Testis (tissue), 3 donors: ENCODE data around the gene EHMT1. TPM values are rescaled to one million over a fixed set of nuclear protein-coding genes. Genes with fewer than 3 reads are reported as not detected.

Experiments used
- DNase-seq: peaks from one replicate; pipeline ENCODE4 v3.0.0-alpha.2; 2019
- H3K27ac ChIP-seq, 2 donors: fragments of 200-600 bp; sonication (generic); one replicate each; pipeline ENCODE4 v1.5.1; 2019
- H3K27me3 ChIP-seq: fragments of 200-600 bp; sonication (generic); one replicate; pipeline ENCODE4 v1.5.1; 2019
- H3K36me3 ChIP-seq: fragments of 200-600 bp; sonication (generic); one replicate; pipeline ENCODE4 v1.5.1; 2017; ENCODE audit warnings: low read depth; ENCODE audit errors: missing control alignments
- H3K4me1 ChIP-seq: fragments of 200-600 bp; sonication (generic); one replicate; pipeline ENCODE4 v1.5.1; 2019
- H3K4me3 ChIP-seq, 2 donors: fragments of 200-600 bp; sonication (generic); one replicate each; pipeline ENCODE4 v1.5.1; 2017 to 2019
- H3K9me3 ChIP-seq: fragments of 200-600 bp; sonication (generic); one replicate; pipeline ENCODE4 v1.5.1; 2017
- CTCF ChIP-seq, 3 experiments: fragments of 450-650 bp in 2 of 3; fragments of 200-600 bp in 1 of 3; sonication (generic) in 1 of 3; IDR thresholded peaks; one replicate each; pipeline ENCODE4 v1.5.1; 2016 to 2019; ENCODE audit warnings: antibody characterized with exemption in 3 of 3, mild to moderate bottlenecking in 2 of 3, moderate library complexity in 1 of 3
- POLR2A ChIP-seq: fragments of 450-650 bp; IDR thresholded peaks from one replicate; pipeline ENCODE4 v1.6.1; 2017; ENCODE audit warnings: antibody characterized with exemption, mild to moderate bottlenecking, moderate library complexity
- WGBS, 2 donors: methylation state at CpG; one replicate each; pipeline ENCODE4 v1.1.5; 2018; 5-methylcytosine and 5-hydroxymethylcytosine counted together
- intact Hi-C: fragments of 100-400 bp; cut with DNase I; formaldehyde crosslinking; loops from one replicate; pipeline ENCODE4 v1.15.1; 2023; ENCODE audit warnings: low total_unique reads
- polyA plus RNA-seq: library from polyadenylated mRNA; stranded (reverse); fragments of 350-450 nt; fragmentation: Illumina TruSeq; extraction: RNeasy Lipid Tissue Mini Kit (QIAGEN cat#74804); gene quantifications from one replicate; pipeline ENCODE4 v1.2.3, GENCODE V29; 2014; ENCODE audit warnings: low read depth, low replicate concordance; ENCODE audit not compliant: insufficient read depth
- total RNA-seq, 2 donors: library from RNA; depleted of rRNA; stranded (reverse); fragments of >200 nt; gene quantifications; one replicate each; pipeline ENCODE4 v1.2.3, GENCODE V29; 2016

EHMT1 gene
- total and polyA plus RNA-seq, 3 donors from 2014 or later: 116 to 207 (median 193) TPM

DNA sequence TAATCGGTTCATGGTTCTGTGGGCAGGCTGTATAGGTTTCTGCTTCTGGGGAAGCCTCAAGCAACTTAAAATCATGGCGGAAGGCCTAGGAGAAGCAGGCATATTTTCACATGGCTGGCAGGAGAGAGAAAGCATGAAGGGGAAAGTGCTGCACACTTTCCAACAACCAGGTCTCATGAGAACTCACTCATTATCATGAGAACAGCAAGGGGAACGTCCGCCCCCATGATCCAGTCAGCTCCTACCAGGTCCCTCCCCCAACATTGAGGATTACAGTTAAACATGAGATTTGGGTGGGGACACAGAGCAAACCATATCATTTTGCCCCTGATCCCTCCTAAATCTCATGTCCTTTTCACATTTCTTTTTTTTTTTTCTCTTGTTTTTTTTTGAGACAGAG, 82.1 kb downstream of the EHMT1 start:
- Histone ChIP-seq H3K4me3 (no peak overlapping the region), H3K27me3 (no peaks in the 10 kb centered on the region), H3K36me3 (no peaks in the 10 kb centered on the region), H3K4me1 (peaks cover 47% of the 10 kb centered on the region), H3K9me3 (no peaks in the 10 kb centered on the region), H3K27ac (no peak overlapping the region)
- no peak for TF ChIP-seq CTCF (IDR thresholded peaks at IDR 0.05)
- no peak for TF ChIP-seq POLR2A
- 81 to 90% methylated on average over 4 of the region's 4 CpGs for WGBS, 2 donors
- intact Hi-C loops: no loop called here
- DNase-seq: no peak

GRCh38 chr9:137702615-137703379, 84.0 kb downstream of the EHMT1 start:
- no peak for TF ChIP-seq POLR2A
- no peak for TF ChIP-seq CTCF (IDR thresholded peaks at IDR 0.05)
- Histone ChIP-seq H3K27me3 (no peaks in the 10 kb centered on the region), H3K36me3 (no peaks in the 10 kb centered on the region), H3K9me3 (no peaks in the 10 kb centered on the region), H3K27ac (no peak overlapping the region), H3K4me3 (no peak overlapping the region), H3K4me1 (peaks cover 31% of the 10 kb centered on the region)
- no peak for DNase-seq
- intact Hi-C loops: no loop called here
- WGBS, 2 donors: 86 to 100% methylated on average over 6 to 7 of the region's 7 CpGs

DNA sequence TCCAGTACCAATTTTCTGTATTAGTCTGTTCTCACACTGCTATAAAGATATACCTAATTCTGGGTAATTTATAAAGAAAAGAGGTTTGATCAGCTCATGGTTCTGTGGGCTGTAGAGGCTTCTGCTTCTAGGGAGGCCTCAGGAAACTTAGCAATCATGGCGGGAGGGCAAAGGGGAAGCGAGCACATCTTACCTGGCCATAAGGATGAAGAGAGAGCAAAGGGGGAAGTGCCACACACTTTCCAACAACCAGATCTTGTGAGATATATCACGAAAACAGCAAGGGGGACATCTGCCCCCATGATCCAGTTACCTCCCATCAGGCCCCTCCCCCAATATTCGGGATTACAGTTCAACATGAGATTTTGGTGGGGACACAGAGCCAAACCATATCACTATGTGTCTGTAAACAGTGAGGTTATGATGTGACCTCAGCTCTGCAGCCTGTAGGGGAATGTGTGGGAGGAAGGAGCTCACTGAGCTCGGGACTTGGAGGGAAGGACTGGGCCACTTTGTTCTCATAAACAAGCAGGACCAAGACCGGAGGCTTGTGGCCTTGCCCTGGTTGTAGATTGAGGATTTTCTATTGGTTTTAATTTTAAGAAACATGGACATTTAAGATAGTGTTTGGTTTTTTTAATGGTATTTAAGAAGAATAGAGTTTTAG, 85.2 kb downstream of the EHMT1 start:
- peak overlapping the region; percentile 77 to 81 for H3K27ac ChIP-seq
- H3K4me3 ChIP-seq: no peak overlapping the region
- WGBS, 2 donors: 45 to 63% methylated on average over 6 of the region's 6 CpGs
- peak; percentile 84 for DNase-seq
- peaks cover 27% of the 10 kb centered on the region for H3K4me1 ChIP-seq
- H3K9me3 ChIP-seq: no peaks in the 10 kb centered on the region
- H3K27me3 ChIP-seq: no peaks in the 10 kb centered on the region
- H3K36me3 ChIP-seq: no peaks in the 10 kb centered on the region
- intact Hi-C loops: no loop called here
- TF ChIP-seq CTCF (IDR thresholded peaks at IDR 0.05) (no peak), POLR2A (no peak)

DNA sequence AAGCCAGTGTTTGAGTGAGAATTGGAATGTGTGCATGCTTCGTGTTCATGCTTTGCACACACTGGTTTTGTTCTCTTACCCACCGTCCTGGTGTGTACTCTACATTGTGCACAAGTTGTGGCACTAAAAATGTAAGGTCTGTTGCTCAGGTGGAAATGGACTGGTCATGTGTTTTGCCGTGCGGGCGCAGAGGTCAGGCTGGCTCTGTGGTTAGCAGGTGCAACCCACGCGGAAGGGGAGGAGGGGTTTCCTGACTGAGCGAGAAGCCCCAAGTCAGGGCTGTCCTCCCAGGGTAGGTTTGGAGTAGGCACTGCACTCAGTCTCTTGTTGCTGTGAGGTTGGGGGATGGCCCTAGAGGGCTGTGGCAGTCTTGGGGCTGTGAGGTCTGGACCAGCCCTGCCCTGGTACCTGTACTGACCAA, 86.6 kb downstream of the EHMT1 start:
- WGBS, 2 donors: 74 to 83% methylated on average over 8 of the region's 8 CpGs

More for the DNA sequence above, 86.6 kb downstream of the EHMT1 start:
- no peak for DNase-seq
- Histone ChIP-seq H3K36me3 (no peaks in the 10 kb centered on the region), H3K27ac (peak overlapping the region; percentile 77 to 81), H3K4me3 (no peak overlapping the region), H3K4me1 (peaks cover 27% of the 10 kb centered on the region), H3K27me3 (no peaks in the 10 kb centered on the region), H3K9me3 (no peaks in the 10 kb centered on the region)
- intact Hi-C loops: no loop called here
- TF ChIP-seq CTCF (IDR thresholded peaks at IDR 0.05) (no peak), POLR2A (no peak)
